Common myeloid progenitor, CD34-positive (primary cell): ENCODE results near the gene PERCC1.
A peak's percentile ranks its signal among the peaks of the same experiment; 100 is the strongest.

ENCODE experiments used
- CTCF ChIA-PET: fragments of 350-600 bp; sonication (Branson Sonifier 250); formaldehyde crosslinking; loops from one replicate; lab custom pipeline; 2021; ENCODE audit warnings: antibody characterized with exemption; lab: Charles Lee
- POLR2A ChIA-PET: fragments of 350-600 bp; sonication (Branson Sonifier 250); formaldehyde crosslinking; loops from one replicate; lab custom pipeline; 2021; ENCODE audit warnings: antibody characterized with exemption; lab: Charles Lee
- DNase-seq, 3 donors: peaks; one replicate each; pipeline versions ENCODE4 v3.0.0 to v3.0.0-alpha.2; 2013
- H3K27ac ChIP-seq, 2 experiments: 1 replicate in 1 of 2; 2 replicates in 1 of 2; pipeline ENCODE4 v1.7.0; 2013; ENCODE audit warnings: inconsistent platforms in 2 of 2, low read length in 2 of 2, mild to moderate bottlenecking in 2 of 2, low read depth in 1 of 2, moderate library complexity in 1 of 2; ENCODE audit not compliant: severe bottlenecking in 2 of 2, insufficient read depth in 1 of 2, poor library complexity in 1 of 2
- H3K27me3 ChIP-seq, 5 experiments: replicated peaks in 2 of 5; 1 replicate in 3 of 5; 2 replicates in 2 of 5; pipeline versions ENCODE4 v1.6.1 to v1.7.0; 2013; ENCODE audit warnings: low read length in 4 of 5, mild to moderate bottlenecking in 2 of 5, moderate library complexity in 2 of 5, inconsistent platforms in 1 of 5; ENCODE audit not compliant: insufficient read depth in 5 of 5, control insufficient read depth in 4 of 5
- H3K36me3 ChIP-seq, 4 experiments: 1 replicate in 2 of 4; 2 replicates in 2 of 4; pipeline versions ENCODE4 v1.6.1 to v1.7.0; 2013; ENCODE audit warnings: low read length in 3 of 4, control low read depth in 1 of 4, mild to moderate bottlenecking in 1 of 4; ENCODE audit not compliant: control insufficient read depth in 4 of 4, insufficient read depth in 4 of 4
- H3K4me1 ChIP-seq, 4 experiments: 1 replicate in 3 of 4; 2 replicates in 1 of 4; pipeline versions ENCODE4 v1.6.1 to v1.7.1; 2013; ENCODE audit warnings: low read length in 3 of 4, mild to moderate bottlenecking in 3 of 4, control low read depth in 1 of 4, inconsistent platforms in 1 of 4, moderate library complexity in 1 of 4; ENCODE audit not compliant: control insufficient read depth in 4 of 4, insufficient read depth in 4 of 4; ENCODE audit errors: control extremely low read depth in 1 of 4
- H3K4me3 ChIP-seq, 7 experiments: 1 replicate in 4 of 7; 2 replicates in 3 of 7; pipeline versions ENCODE4 v1.5.1 to v1.7.0; 2013; ENCODE audit warnings: mild to moderate bottlenecking in 7 of 7, low read length in 6 of 7, moderate library complexity in 6 of 7, inconsistent platforms in 2 of 7, low read depth in 2 of 7, control low read depth in 1 of 7; ENCODE audit not compliant: insufficient read depth in 4 of 7, control insufficient read depth in 1 of 7; ENCODE audit errors: extremely low read depth in 1 of 7
- H3K9me3 ChIP-seq, 5 experiments: 1 replicate in 4 of 5; 2 replicates in 1 of 5; pipeline versions ENCODE4 v1.6.1 to v1.7.1; 2013; ENCODE audit warnings: low read length in 4 of 5, mild to moderate bottlenecking in 2 of 5, inconsistent platforms in 1 of 5, low read depth in 1 of 5, moderate library complexity in 1 of 5; ENCODE audit not compliant: control insufficient read depth in 4 of 5, insufficient read depth in 2 of 5; ENCODE audit errors: control extremely low read depth in 1 of 5
- WGBS: methylation state at CpG from one replicate; pipeline ENCODE4 v1.1.5; 2013; ENCODE audit not compliant: insufficient coverage; 5-methylcytosine and 5-hydroxymethylcytosine counted together

PERCC1 gene

GRCh38 chr16:1390239-1390779, 40.6 kb upstream of the PERCC1 start:
- POLR2A ChIA-PET: no interaction called here
- Histone ChIP-seq H3K36me3 (peaks cover 7 to 70% (median 32%) of the 10 kb centered on the region in 4 experiments), H3K27me3 (no peaks in the 10 kb centered on the region), H3K4me3 (no peak overlapping the region), H3K27ac (no peak overlapping the region), H3K9me3 (no peaks in the 10 kb centered on the region), H3K4me1 (no peaks in the 10 kb centered on the region)
- peak in 1 of 3 donors; percentile 10 for DNase-seq
- CTCF ChIA-PET: interaction anchor here (1.3 kb wide), 1 partner anchor 11 kb away, joined by 3 read pairs; no protein-coding TSS in a partner anchor
- WGBS: 89% methylated on average over 24 of the region's 28 CpGs

DNA sequence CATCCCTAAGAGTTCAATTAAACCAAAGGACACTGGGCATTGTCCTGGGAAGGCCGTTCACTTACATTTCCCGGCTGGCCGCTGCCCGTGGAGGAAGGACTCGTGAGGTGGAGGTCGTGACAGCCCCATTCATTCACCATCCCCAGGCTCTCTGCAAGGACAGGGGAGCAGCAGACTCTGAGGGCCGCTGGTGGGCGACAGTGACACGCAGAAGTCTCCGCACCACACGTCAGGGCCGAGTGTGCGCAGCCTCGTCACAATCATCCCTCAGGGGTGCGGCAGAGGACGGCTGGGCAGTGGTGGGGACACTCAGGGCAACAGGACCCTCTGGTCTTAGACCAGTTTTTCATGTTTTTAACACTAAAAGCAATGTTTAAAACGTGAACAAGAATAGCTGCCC, 38.1 kb upstream of the PERCC1 start:
- no peak for DNase-seq
- H3K27ac ChIP-seq: no peak overlapping the region
- no peaks in the 10 kb centered on the region for H3K27me3 ChIP-seq
- no peaks in the 10 kb centered on the region for H3K4me1 ChIP-seq
- peaks cover 11 to 76% (median 35%) of the 10 kb centered on the region in 4 experiments for H3K36me3 ChIP-seq
- 99% methylated on average over 17 of the region's 17 CpGs for WGBS
- POLR2A ChIA-PET: no interaction called here
- CTCF ChIA-PET: no interaction called here
- no peak overlapping the region for H3K4me3 ChIP-seq
- no peaks in the 10 kb centered on the region for H3K9me3 ChIP-seq

DNA sequence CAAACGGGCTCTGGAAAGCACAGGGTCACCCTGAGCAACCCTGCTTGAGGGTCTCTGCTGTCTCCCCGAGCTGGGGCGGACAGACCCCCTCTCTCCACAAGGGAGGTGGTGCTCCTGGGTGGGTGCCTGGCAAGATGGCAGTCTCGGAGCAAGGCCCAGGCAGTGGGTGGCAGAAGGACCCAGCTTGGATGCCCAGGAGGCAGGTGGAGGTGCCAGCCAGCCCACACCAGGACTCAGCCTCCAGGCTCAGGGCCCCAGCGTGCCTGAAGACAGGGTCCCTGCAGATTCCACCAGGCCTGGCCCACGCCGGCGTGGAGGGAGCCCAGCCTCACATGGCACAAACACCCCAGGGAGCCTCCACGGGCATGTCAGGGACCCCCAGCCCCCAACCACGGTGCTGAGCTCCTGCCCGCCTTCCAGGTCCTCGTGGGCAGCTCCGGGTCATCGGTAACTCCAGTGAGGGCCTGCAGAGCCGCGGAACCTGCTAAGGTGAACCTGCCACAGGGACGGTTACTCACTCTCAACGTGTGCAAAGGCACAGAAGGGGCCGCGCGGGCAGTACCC, 37.2 kb upstream of the PERCC1 start:
- no peak for DNase-seq
- CTCF ChIA-PET: interaction anchor here (1.7 kb wide), 1 partner anchor 30 kb away, joined by 5 read pairs; no protein-coding TSS in a partner anchor
- WGBS: 96% methylated on average over 21 of the region's 21 CpGs

GRCh38 chr16:1394367-1394951, 36.4 kb upstream of the PERCC1 start:
- Histone ChIP-seq H3K4me1 (no peaks in the 10 kb centered on the region), H3K36me3 (peaks cover 7 to 78% (median 38%) of the 10 kb centered on the region in 4 experiments), H3K9me3 (no peaks in the 10 kb centered on the region), H3K4me3 (no peak overlapping the region), H3K27me3 (no peaks in the 10 kb centered on the region), H3K27ac (no peak overlapping the region)
- CTCF ChIA-PET: interaction anchor here (1.7 kb wide), 1 partner anchor 31 kb away, joined by 5 read pairs; no protein-coding TSS in a partner anchor
- DNase-seq: no peak
- POLR2A ChIA-PET: no interaction called here
- WGBS: 97% methylated on average over 19 of the region's 19 CpGs

More for the DNA sequence above, 37.2 kb upstream of the PERCC1 start:
- Histone ChIP-seq H3K36me3 (peaks cover 7 to 76% (median 39%) of the 10 kb centered on the region in 4 experiments), H3K4me3 (no peak overlapping the region), H3K27me3 (no peaks in the 10 kb centered on the region), H3K27ac (no peak overlapping the region), H3K9me3 (no peaks in the 10 kb centered on the region), H3K4me1 (no peaks in the 10 kb centered on the region)
- POLR2A ChIA-PET: no interaction called here

DNA sequence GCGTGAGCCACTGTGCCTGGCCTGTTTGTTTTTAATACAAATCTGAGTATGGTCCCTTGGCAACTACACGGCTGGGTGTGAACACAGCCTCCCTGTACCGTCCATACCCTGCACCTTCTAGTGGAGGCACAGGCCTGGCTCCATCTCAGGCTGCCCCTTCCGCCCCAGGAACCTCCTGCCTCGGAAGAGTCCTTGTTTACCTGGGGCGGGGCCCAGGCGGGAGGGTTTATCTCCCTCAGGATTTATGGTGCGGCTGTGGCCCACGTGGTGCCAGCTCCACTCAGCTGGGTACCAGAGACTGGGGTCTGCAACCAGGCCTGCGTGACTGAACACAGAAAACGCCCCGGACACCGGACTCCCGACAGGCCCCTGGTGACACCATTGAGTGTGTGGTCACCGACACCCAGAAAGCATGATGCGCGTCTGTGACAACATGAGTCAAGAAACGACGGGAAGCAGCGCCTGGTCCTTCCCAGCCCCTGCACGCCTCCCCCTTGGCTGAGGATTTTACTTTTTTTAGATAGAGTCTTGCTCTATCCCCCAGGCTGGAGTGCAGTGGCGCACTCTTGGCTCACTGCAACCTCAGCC, 35.3 kb upstream of the PERCC1 start:
- Histone ChIP-seq H3K27me3 (no peaks in the 10 kb centered on the region), H3K4me3 (no peak overlapping the region), H3K4me1 (no peaks in the 10 kb centered on the region), H3K9me3 (no peaks in the 10 kb centered on the region), H3K27ac (no peak overlapping the region), H3K36me3 (peaks cover 7 to 74% (median 35%) of the 10 kb centered on the region in 4 experiments)
- CTCF ChIA-PET: no interaction called here
- DNase-seq: no peak
- POLR2A ChIA-PET: no interaction called here
- 100% methylated on average over 20 of the region's 22 CpGs for WGBS

- Histone ChIP-seq H3K9me3 (no peaks in the 10 kb centered on the region), H3K27ac (no peak overlapping the region), H3K36me3 (peaks cover 11 to 82% (median 48%) of the 10 kb centered on the region in 4 experiments), H3K27me3 (no peaks in the 10 kb centered on the region), H3K4me3 (no peak overlapping the region), H3K4me1 (no peaks in the 10 kb centered on the region)
- ChIA-PET CTCF (interaction anchor here (0.8 kb wide), 1 partner anchor 66 kb away, joined by 3 read pairs; no protein-coding TSS in a partner anchor), POLR2A (no interaction called here)
- WGBS: 98% methylated on average over 17 of the region's 21 CpGs
- DNase-seq: no peak
Observed at GRCh38 chr16:1397779-1398178, 33.1 kb upstream of the PERCC1 start.

DNA sequence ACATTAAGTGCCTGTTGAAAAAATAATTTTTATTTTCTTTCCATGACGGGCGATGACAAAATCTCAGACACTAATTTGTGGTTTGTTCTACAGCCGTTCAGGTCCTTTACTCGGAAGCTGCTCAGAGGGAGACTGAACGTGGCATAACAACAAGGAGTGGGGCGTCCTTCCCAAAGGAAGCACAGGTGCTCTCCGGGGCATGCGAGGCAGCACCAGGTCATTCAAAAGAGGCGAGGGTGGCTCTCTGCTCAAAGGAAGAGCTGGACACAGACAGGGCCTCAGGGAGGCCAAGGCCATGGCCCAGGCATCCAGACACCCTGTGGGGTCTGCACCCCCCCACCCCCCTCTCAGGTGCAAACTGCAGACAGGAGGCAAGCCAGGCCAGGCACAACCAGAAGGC, 32.5 kb upstream of the PERCC1 start:
- ChIA-PET POLR2A (no interaction called here), CTCF (interaction anchor here (0.8 to 0.9 kb wide), 2 partner anchors 44 to 65 kb away, joined by 3 read pairs; no protein-coding TSS in a partner anchor)
- H3K27me3 ChIP-seq: no peaks in the 10 kb centered on the region
- peaks cover 9 to 82% (median 48%) of the 10 kb centered on the region in 4 experiments for H3K36me3 ChIP-seq
- H3K4me1 ChIP-seq: no peaks in the 10 kb centered on the region
- H3K9me3 ChIP-seq: no peaks in the 10 kb centered on the region
- DNase-seq: no peak
- no peak overlapping the region for H3K4me3 ChIP-seq
- H3K27ac ChIP-seq: no peak overlapping the region
- WGBS: 90% methylated on average over 8 of the region's 9 CpGs
